NCI-H2029 treated with DMSO at 0.1 percent for 48 hours (cell line): Measurements from ENCODE around the gene TNFRSF18.
"Not testable (repeated sequence)": the region's sequence is repeated elsewhere in the genome, so short reads cannot be mapped to it uniquely, and the experiment has no call there.

Source experiments
- DNase-seq: peaks from one replicate; lab custom pipeline; 2025; lab: John Stamatoyannopoulos, UW

Gene TNFRSF18

GRCh38 chr1:1206376-1206965 lies at the start of gene TNFRSF18:
Gene TNFRSF18, minus strand, starts transcription at chr1:1206592. Its CDS starts 21 bp downstream, at chr1:1206571.
- no peak for DNase-seq

DNA sequence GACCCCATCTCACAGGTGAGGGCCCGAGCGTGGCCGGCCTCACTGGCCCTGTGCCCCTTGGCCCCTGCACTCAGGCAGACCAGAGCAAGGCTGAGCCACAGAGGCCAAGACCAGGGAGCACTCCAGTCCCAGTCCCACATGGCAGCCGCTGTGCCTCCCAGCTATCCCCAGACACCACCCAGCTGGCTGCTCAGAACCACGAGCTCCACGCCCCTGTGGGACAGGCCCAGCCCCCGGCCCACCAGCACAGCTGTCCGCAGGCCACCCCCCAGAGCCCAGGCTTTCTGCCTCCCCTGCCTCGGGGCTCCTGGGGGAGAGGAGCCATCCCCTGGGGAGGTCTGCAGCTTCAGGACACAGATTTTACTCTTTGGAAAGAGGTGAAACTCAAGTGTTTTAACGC lies 49.2 kb upstream of the TNFRSF18 start:
- no peak for DNase-seq

DNA sequence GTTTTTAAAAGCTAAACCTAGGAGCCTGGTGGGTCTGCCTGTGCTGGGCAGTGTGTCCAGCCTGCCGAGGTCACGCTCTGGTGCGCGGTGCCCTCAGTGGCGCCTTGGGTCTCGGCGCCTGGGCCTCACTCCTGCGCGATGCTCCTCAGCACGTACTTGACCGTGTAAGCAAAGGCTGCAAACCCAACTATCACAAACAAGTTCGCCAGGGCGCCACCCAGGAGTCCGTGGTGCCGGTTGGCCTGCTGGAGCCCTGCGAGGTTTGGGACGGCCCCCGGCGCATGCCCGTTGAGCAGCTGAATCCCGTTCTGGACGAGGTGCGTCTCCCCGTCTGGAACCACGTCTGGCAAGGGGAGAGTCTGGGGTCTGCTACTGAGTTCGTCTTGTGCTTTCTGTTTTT lies 48.7 kb upstream of the TNFRSF18 start:
- no peak for DNase-seq

DNA sequence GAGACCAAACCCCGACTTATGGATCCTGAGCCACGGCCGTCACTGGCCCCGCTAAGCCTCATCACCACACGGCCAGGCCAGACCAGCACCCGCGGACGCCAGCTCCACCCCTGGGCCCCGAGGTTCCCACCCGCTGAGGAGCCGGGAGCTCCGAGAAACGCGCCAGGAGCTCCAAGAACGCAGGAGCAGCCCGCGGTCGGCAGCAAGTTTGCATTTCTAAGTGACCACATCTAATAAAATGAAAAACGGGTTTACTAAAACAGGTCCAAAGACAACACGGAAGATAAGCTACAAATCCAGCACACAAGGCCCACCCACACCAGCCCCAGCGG lies 48.2 kb upstream of the TNFRSF18 start:
- DNase-seq, result no peak

- no peak for DNase-seq
These were observed 47.7 kb upstream of the TNFRSF18 start for GRCh38 chr1:1253972-1254666.

DNA sequence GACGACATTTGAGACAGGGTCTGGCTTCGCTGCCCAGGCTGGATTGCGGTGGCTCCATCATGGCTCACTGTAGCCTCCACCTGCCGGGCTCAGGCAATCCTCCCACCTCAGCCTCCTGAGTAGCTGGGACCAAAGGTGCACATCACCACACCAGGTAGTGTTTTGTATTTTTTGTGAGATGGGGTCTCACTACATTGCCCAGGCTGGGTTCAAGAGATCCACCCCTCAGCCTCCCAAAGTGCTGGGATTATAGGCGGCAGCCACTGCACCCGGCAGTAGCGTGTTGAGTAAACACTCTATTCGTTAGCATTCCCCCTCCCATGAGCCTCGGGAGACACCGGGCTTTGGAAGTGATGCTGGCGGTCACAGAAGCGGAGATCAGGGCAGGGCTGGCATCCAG lies 46.9 kb upstream of the TNFRSF18 start:
- no peak for DNase-seq

- DNase-seq, result no peak
These were observed 44.4 kb upstream of the TNFRSF18 start for GRCh38 chr1:1250786-1251284.

GRCh38 chr1:1248009-1248913 lies 41.9 kb upstream of the TNFRSF18 start:
- not testable (repeated sequence) for DNase-seq

DNA sequence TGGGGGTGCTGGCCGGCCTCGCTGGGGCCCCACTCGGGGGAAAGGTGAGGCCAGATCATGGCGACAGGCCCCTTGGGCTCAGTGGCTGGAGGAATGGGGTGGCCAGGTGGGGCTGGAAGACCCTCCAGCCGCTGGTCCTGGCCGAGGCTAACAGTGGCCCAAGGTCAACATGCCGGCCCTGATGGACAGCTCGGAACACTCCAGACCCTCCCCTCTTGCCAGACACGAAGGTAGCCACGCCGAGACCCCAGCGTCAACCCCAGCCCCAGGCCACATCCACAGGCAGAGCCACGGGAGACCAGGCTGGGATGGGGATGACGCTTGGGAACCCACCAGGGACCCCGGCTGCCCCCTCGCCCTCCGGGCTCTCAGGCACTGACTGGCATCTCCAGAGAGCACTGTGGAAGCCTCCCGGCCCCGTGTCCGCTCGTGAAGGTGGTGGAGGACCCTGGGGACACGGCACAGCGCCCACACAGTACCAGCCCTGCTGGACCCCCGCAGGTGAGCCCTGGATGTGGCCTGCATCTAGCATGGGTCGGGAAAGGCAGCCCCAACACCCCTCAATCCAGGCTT lies 41.0 kb upstream of the TNFRSF18 start:
- no peak for DNase-seq

DNA sequence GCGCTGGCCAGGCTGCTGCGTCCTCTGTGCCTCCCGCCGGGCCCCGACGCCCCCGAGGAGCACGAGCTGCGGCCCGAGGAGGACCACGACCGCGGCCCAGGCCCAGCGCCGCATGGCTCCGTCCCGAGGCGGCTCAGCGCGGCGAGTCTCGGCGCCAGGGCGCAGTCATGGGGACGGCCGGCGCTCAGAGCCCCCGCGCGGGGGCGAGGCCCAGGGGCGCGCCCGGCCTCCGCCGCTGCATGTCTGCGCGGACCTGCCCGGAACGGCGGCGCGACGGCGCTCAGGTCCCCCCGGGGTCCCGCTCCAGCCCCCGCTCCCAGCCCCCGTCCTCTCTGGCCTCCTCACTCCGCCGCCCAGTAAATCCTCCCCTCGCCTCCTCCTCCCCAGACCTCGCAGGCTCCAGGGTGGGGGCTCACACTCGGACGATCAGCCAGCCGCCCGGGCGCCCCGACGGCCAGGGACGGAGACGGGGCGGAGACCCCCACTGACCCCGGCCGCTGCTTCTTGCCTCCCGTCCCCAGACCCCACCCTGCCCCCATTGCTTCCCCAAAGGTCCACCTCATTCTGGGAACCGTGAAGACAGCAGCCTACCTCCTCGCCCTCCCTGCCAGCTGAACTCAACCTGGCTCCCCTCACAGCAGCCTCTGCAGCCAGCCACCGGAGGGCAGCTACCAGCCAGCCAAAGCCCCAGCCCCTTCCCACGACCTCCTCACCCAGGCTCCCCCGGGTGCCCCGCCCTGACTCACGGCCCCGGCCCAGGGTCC lies 40.4 kb upstream of the TNFRSF18 start, which contains the start of gene C1QTNF12:
Gene C1QTNF12 (minus strand): TSS at position 146 of the 764 bp plus-strand sequence. CDS start 32 bp downstream, at position 114.
- DNase-seq, result no peak

DNA sequence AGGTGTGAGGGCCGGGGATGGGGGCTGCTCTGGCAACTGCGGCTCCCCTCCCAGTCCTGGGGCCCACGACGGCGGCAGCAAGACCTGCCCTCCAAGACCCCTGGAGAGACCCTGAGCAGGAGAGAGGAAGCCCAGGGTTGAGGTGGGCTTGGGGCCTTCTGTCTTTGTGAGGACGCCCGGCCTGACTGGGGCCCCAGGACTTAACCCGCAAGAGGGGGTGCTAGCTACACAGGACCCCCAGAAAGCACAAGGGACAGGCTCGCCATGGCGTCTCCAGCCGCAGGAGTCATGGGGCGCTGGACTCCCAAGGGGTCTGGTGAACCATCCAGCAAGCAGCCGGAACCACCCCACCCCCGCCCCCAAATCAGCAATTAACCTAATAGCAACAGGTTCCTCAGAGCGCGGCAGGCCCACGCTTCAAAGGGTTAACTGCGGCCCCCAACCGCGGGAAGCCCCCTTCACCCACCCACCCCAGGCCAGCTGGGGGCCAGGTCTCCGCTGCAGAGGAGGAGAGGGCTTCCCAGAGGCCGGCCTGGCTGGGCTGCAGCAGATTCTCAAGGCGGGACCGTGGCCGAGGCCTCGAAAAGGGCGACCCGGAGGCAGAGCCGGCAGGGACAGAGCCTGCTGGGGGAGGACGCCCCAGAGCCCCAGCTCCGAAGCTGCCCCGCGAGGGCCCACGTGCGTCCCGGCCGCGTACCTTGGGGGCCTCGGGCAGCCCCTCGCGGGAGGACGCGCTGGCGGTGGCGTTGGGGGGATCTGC lies 39.6 kb upstream of the TNFRSF18 start:
- no peak for DNase-seq

DNA sequence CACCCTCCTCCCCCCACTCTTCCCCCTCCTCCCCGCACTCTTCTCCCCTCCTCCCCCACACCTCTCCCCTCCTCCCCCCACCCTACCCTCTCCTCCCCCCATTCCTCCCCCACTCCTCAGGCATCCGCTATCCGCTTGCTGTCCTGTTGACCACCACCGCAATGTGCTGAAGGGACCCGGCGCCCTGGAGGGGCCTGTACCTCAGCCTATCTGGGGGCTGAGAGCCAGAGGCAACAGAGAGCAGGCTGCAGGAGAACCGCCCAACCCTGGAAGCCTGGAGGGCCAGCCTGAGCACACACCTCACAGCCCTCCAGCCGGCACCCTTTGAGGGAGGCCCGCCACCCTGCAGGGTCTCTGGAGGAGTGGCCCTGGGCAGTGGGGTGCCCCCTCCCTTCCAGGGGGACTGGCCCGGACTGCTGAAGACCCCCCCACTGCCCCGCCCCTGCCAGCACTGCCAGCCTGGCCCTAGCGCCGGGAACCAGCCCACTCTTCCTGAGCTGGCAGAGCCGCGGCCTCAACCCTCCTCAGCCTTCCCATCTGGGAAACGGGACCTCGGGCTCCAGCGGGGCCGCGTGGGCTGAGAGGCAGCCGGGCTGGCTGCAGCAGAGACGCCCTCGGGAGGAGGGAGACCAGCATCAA lies 38.9 kb upstream of the TNFRSF18 start:
- no peak for DNase-seq

DNA sequence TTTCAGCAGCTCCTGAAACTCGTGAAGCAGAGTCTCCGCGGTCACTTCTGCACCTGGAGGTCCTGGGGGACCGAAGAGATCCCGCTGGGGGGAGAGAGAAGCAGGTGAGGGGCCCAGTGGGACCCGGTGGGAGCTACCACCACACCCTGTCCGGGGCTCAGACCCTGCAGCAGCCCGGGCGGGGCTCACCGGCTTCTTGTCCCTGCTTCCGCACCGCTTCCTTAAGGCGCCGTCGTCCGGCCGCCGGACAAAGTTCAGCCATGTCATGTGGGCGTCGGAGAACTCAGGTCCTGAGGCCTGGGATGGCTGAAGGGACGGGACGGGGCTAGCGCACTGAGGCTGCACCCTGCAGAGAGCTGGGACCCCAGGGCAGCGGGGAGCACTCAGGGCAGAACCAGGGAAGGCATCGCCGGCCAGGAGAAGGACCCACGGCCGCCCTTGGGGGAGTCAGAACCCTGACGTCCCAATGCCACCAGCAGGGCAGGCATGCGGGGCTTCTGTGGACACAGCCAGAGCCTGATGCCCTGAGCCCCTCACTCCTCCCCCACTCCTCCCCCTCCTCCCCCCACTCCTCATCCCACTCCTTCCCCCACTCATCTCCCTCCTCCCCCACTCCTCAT lies 37.9 kb upstream of the TNFRSF18 start:
- no peak for DNase-seq

DNA sequence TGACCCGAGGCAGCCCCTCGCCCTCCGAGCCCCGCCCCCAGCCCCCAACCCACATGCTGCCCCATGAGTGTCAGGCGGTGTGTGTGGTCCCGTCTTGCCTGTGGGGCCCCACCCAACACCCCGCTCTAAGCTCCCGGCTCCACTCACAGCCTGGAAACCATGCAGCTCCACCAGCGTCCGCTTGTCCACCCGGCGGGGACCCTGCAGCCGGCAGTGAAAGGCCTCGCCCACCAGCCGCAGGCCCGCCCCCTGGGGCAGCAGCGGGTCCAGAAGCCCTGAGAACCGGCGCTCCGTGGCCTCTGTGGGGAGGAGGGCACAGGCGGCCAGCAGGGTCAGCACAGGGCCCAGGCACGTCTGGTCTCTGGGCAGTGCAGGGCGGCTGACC lies 37.4 kb upstream of the TNFRSF18 start:
- DNase-seq, result no peak

DNA sequence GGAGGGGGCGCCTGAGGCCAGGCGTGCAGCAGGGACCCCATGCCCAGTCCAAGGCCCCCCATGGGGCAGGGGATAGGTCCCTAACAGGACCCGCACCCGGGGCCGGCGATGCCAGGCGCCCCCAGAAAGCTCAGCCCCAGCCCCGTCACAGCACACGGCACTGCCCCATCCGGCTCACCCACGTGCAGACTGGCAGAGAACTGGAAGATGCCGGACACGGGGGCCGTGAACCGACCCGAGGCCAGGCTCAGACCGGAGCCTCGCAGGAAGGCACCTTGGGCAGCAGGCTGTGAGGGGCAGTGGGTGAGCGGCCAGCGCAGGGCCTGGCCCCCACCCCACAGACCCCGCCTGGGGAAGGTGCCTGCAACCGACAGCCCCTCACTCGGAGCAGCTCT lies 36.9 kb upstream of the TNFRSF18 start:
- DNase-seq, result no peak

DNA sequence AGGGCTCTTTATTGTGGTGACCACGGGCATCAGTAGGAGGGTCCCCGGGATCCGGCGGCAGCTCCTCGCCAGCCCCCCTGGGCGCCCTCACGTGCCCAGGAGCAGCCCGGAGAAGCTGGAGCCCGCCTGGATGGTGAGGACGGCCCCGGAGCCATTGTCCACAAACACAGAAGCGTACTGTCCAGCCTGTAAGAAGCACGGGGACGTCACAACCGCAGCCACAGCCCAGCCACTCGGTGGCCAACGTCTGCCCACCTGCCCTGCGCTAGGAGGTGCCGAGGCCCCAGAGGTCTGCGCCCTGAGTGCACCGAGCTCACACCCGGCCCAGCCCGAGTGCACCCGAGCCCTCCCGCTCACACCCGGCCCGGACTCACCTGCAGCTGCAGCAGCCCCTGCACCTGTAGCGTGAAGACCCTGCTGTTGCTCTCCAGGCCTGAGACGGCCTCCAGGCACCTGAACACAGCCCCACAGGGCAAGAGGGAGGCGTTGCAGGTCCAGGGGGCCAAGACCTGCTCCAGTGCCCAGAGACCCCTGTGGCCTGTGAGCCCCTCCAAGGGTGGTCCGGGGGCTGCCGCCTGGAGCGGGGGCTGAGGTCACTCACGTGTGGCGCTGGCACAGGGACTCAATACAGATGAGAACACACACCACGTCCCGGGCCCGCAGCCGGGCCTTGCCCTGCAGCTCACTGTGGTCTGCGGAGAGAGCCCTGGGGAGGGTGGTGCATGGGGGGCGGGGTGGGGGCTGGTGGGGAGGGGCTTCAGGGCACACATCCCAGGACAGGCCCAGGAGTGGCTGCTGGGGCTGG lies 36.3 kb upstream of the TNFRSF18 start:
- DNase-seq, result no peak

- no peak for DNase-seq
These were observed 35.3 kb upstream of the TNFRSF18 start for GRCh38 chr1:1241588-1242219.

GRCh38 chr1:1240822-1241587 lies 34.6 kb upstream of the TNFRSF18 start:
- DNase-seq, result no peak
